Measurements from ENCODE around the gene USPL1.

- TF ChIP-seq, protein P1, sequence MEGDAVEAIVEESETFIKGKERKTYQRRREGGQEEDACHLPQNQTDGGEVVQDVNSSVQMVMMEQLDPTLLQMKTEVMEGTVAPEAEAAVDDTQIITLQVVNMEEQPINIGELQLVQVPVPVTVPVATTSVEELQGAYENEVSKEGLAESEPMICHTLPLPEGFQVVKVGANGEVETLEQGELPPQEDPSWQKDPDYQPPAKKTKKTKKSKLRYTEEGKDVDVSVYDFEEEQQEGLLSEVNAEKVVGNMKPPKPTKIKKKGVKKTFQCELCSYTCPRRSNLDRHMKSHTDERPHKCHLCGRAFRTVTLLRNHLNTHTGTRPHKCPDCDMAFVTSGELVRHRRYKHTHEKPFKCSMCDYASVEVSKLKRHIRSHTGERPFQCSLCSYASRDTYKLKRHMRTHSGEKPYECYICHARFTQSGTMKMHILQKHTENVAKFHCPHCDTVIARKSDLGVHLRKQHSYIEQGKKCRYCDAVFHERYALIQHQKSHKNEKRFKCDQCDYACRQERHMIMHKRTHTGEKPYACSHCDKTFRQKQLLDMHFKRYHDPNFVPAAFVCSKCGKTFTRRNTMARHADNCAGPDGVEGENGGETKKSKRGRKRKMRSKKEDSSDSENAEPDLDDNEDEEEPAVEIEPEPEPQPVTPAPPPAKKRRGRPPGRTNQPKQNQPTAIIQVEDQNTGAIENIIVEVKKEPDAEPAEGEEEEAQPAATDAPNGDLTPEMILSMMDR (IDR thresholded peaks at IDR 0.05), result no peak
- no peak for TF ChIP-seq POLR2A (IDR thresholded peaks at IDR 0.05)
Measured at GRCh38 chr13:30666113-30666512, 48.4 kb downstream of the USPL1 start.

Data from esophagus squamous epithelium (tissue), 4 donors.